Pericardium fibroblast (primary cell): ENCODE results near the gene HEATR1. TPM values are rescaled to one million over a fixed set of nuclear protein-coding genes. Genes with fewer than 3 reads are reported as not detected.

Experiments used
- total RNA-seq: library from RNA; depleted of rRNA; stranded (reverse); fragments of >200 nt; gene quantifications from 2 replicates; pipeline ENCODE4 v1.2.3, GENCODE V29; 2015

The HEATR1 gene, protein sequence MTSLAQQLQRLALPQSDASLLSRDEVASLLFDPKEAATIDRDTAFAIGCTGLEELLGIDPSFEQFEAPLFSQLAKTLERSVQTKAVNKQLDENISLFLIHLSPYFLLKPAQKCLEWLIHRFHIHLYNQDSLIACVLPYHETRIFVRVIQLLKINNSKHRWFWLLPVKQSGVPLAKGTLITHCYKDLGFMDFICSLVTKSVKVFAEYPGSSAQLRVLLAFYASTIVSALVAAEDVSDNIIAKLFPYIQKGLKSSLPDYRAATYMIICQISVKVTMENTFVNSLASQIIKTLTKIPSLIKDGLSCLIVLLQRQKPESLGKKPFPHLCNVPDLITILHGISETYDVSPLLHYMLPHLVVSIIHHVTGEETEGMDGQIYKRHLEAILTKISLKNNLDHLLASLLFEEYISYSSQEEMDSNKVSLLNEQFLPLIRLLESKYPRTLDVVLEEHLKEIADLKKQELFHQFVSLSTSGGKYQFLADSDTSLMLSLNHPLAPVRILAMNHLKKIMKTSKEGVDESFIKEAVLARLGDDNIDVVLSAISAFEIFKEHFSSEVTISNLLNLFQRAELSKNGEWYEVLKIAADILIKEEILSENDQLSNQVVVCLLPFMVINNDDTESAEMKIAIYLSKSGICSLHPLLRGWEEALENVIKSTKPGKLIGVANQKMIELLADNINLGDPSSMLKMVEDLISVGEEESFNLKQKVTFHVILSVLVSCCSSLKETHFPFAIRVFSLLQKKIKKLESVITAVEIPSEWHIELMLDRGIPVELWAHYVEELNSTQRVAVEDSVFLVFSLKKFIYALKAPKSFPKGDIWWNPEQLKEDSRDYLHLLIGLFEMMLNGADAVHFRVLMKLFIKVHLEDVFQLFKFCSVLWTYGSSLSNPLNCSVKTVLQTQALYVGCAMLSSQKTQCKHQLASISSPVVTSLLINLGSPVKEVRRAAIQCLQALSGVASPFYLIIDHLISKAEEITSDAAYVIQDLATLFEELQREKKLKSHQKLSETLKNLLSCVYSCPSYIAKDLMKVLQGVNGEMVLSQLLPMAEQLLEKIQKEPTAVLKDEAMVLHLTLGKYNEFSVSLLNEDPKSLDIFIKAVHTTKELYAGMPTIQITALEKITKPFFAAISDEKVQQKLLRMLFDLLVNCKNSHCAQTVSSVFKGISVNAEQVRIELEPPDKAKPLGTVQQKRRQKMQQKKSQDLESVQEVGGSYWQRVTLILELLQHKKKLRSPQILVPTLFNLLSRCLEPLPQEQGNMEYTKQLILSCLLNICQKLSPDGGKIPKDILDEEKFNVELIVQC (N-terminal part only)
- 14.2 and 24.9 TPM in 2 replicates for total RNA-seq

DNA sequence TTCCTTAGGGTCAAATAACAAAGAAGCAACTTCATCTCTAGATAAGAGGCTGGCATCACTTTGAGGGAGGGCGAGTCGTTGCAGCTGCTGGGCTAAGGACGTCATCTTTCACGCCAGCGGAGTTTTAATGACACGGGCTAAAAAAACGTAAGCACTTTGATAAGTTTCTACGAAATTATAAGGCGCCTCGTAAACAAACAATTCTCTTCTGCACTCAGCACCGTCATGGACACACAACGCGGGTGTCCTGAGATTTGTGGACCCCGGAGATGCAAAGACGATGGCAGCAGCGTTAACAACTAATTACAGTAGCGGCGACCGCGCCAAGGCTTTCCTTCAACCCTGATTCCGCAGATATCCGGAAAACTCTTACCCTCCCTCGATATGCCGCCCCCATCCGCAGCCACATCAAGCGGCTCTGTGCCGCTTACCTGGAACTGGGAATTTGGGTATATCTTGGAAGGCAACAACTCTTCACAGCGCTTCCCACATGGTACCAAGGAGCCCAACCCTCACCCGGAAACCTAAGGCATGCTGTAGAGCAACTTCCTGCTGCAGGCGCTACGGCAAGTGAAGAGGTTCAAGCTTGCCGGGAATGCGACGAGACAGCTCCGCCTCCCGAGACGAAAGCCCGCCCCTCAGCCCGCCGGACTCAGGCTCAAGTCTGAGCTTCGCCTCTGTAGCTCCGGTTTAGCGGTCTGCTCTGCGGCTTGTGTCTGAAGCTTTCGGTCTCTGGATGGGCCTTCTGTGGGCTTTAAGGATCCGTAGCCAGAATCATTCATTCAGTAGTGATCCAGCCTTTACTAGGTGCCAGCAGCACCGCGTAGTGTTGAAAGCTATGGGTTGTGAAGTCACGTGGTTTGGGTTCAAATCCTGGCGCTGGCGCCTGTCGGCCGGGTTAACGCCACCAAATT is at the start of gene HEATR1:
Gene HEATR1 (minus strand): TSS at position 526 of the 914 bp plus-strand sequence. CDS start 421 bp downstream, at position 105.

DNA sequence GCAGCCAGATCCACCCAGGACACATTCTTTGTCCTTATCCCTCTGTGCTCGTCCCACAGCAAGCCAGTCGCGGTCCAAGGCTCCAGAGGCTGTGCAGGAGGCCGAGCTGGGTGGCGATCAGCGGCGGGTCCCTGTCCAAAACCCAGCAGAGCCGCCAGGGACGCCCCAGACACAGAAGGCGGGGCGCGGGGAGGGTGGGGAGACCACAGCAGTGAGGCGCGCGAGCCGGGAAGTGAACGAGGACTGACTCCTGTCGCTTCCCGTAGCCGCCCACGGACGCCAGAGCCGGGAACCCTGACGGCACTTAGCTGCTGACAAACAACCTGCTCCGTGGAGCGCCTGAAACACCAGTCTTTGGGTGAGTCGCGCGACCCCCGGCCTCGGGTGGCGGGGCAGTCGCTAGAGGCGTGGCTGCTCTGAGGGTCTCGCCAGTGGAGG is 80.6 kb downstream of the HEATR1 start, which contains the start of gene LGALS8:
Gene LGALS8 (plus strand): TSS at position 279 of the 438 bp plus-strand sequence. CDS start 2,089 bp downstream, outside the sequence.

Other genes with a start within 250 kb of the HEATR1 start
- 0.26 TPM in 1 of 2 replicates, not detected in the other for gene EDARADD, start 210.2 kb downstream of the HEATR1 start, total RNA-seq
- gene LGALS8, start 80.5 kb downstream of the HEATR1 start, total RNA-seq, result 25.8 and 42.1 TPM in 2 replicates
- 2.1 and 2.2 TPM in 2 replicates for gene ACTN2, start 82.0 kb upstream of the HEATR1 start, total RNA-seq
- 16.5 and 23.2 TPM in 2 replicates for gene MTR, start 190.8 kb upstream of the HEATR1 start, total RNA-seq